Activated CD8-positive, alpha-beta T cell treated with anti-CD3 and anti-CD28 coated beads for 36 hours (primary cell): ENCODE measurements around the gene SEMA6B. TPM values are rescaled to one million over a fixed set of nuclear protein-coding genes. Genes with fewer than 3 reads are reported as not detected.

ENCODE experiments used
- ATAC-seq: fragments of 200-7000 bp; cut with Tn5 transposase; one replicate; pipeline ENCODE4 v1.10.0; 2021; ENCODE audit warnings: mild to moderate bottlenecking, moderate library complexity
- CTCF ChIA-PET: fragments of 350-600 bp; sonication (Branson Sonifier 250); formaldehyde crosslinking; loops from one replicate; lab custom pipeline; 2021; ENCODE audit warnings: antibody characterized with exemption; lab: Charles Lee
- POLR2A ChIA-PET: fragments of 350-600 bp; sonication (Branson Sonifier 250); formaldehyde crosslinking; loops from one replicate; lab custom pipeline; 2021; ENCODE audit warnings: antibody characterized with exemption; lab: Charles Lee
- DNase-seq: peaks from one replicate; pipeline ENCODE4 v3.0.0-alpha.2; 2020
- H3K27ac Mint-ChIP-seq: one replicate; pipeline ENCODE4 v1.8.0; 2021; ENCODE audit warnings: mild to moderate bottlenecking, mixed read lengths
- H3K27me3 Mint-ChIP-seq: one replicate; pipeline ENCODE4 v1.8.0; 2021; ENCODE audit warnings: mixed read lengths
- H3K36me3 Mint-ChIP-seq: one replicate; pipeline ENCODE4 v1.8.0; 2021; ENCODE audit warnings: low read depth, mixed read lengths
- H3K4me1 Mint-ChIP-seq: one replicate; pipeline ENCODE4 v1.8.0; 2021; ENCODE audit warnings: low read depth, mixed read lengths
- H3K4me3 Mint-ChIP-seq: one replicate; pipeline ENCODE4 v1.8.0; 2021; ENCODE audit warnings: mild to moderate bottlenecking, moderate library complexity, mixed read lengths
- H3K9me3 Mint-ChIP-seq: one replicate; pipeline ENCODE4 v1.8.0; 2021; ENCODE audit warnings: mixed read lengths
- CTCF ChIP-seq: fragments of 200-600 bp; IDR thresholded peaks from one replicate; pipeline ENCODE4 v1.8.0; 2022; ENCODE audit warnings: antibody characterized with exemption, mild to moderate bottlenecking
- intact Hi-C: fragments of 100-400 bp; cut with micrococcal nuclease; formaldehyde crosslinking; loops from one replicate; pipeline ENCODE4 v1.10.0; 2022
- total RNA-seq, 2 experiments: library from RNA; stranded (reverse); gene quantifications; one replicate each; pipeline ENCODE4 v1.2.3, GENCODE V29; 2021

Gene SEMA6B
- total RNA-seq, 2 experiments from 2014 or later = not detected

GRCh38 chr19:4537953-4538600 is 21.4 kb downstream of the SEMA6B start:
- Mint-ChIP-seq H3K27me3 (peaks cover 10% of the 10 kb centered on the region), H3K36me3 (no peaks in the 10 kb centered on the region), H3K9me3 (peaks cover 1% of the 10 kb centered on the region), H3K4me1 (peaks cover 13% of the 10 kb centered on the region), H3K27ac (no peak overlapping the region), H3K4me3 (no peak overlapping the region)
- ATAC-seq = no peak
- POLR2A ChIA-PET = interaction anchor here (1.0 kb wide), 1 partner anchor 276 kb away, joined by 4 read pairs; no protein-coding TSS in a partner anchor
- CTCF ChIA-PET = interaction anchor here (1.3 to 4.5 kb wide), 2 partner anchors 12 to 14 kb away, joined by 5 to 28 read pairs; no protein-coding TSS in a partner anchor
- intact Hi-C loops = no loop called here
- TF ChIP-seq CTCF = no peak
- no peak for DNase-seq

- TF ChIP-seq CTCF = no peak
- Mint-ChIP-seq H3K4me3 (no peak overlapping the region), H3K27ac (no peak overlapping the region), H3K4me1 (peaks cover 13% of the 10 kb centered on the region), H3K27me3 (peaks cover 10% of the 10 kb centered on the region), H3K9me3 (peaks cover 1% of the 10 kb centered on the region), H3K36me3 (no peaks in the 10 kb centered on the region)
- ChIA-PET POLR2A (interaction anchor here (1.9 kb wide), 1 partner anchor 28 kb away, joined by 4 read pairs; no protein-coding TSS in a partner anchor), CTCF (interaction anchor here (3.4 kb wide), 1 partner anchor 13 kb away, joined by 39 read pairs; no protein-coding TSS in a partner anchor)
- no peak for DNase-seq
- intact Hi-C loops = no loop called here
- no peak for ATAC-seq
Measured at GRCh38 chr19:4536798-4537197, 22.7 kb downstream of the SEMA6B start.

- peak; percentile 70 for DNase-seq
- peak; percentile 80 for ATAC-seq
- Mint-ChIP-seq H3K36me3 (no peaks in the 10 kb centered on the region), H3K4me3 (no peak within 1 kb of the TSS), H3K4me1 (peaks cover 10% of the 10 kb centered on the region), H3K9me3 (no peaks in the 10 kb centered on the region), H3K27ac (no peak within 1 kb of the TSS), H3K27me3 (peaks cover 12% of the 10 kb centered on the region)
- intact Hi-C loops = no loop called here
- ChIA-PET CTCF (interaction anchor here (0.7 to 3.4 kb wide), 6 partner anchors 11 to 101 kb away, joined by 3 to 39 read pairs (median 6); partner anchors contain the start of gene SEMA6B), POLR2A (interaction anchor here (0.6 to 1.9 kb wide), 3 partner anchors 12 to 31 kb away, joined by 3 to 5 read pairs (median 4); no protein-coding TSS in a partner anchor)
- no peak for TF ChIP-seq CTCF
Measured at GRCh38 chr19:4534836-4535658, 24.4 kb downstream of the SEMA6B start, which contains the start of gene PLIN5. Gene PLIN5, minus strand, starts transcription at chr19:4535224. Its CDS starts 1,150 bp downstream, at chr19:4534074.

GRCh38 chr19:4533835-4534424 is 25.6 kb downstream of the SEMA6B start:
- no peak overlapping the region for H3K27ac Mint-ChIP-seq
- no peaks in the 10 kb centered on the region for H3K9me3 Mint-ChIP-seq
- H3K4me1 Mint-ChIP-seq = peaks cover 5% of the 10 kb centered on the region
- ChIA-PET CTCF (interaction anchor here (1.2 to 3.4 kb wide), 4 partner anchors 10 to 103 kb away, joined by 5 to 39 read pairs (median 8); partner anchors contain the start of gene SEMA6B), POLR2A (interaction anchor here (1.7 kb wide), 1 partner anchor 11 kb away, joined by 5 read pairs; no protein-coding TSS in a partner anchor)
- TF ChIP-seq CTCF = no peak
- DNase-seq (no peak), ATAC-seq (no peak)
- H3K27me3 Mint-ChIP-seq = peaks cover 8% of the 10 kb centered on the region
- H3K4me3 Mint-ChIP-seq = no peak overlapping the region
- no peaks in the 10 kb centered on the region for H3K36me3 Mint-ChIP-seq
- intact Hi-C loops = no loop called here
